SIG-M5 treated with dmso at 0.1 percent for 504 hours (cell line): Measurements from ENCODE around the gene GPR89B.
"Not testable (repeated sequence)": the region's sequence is repeated elsewhere in the genome, so short reads cannot be mapped to it uniquely, and the experiment has no call there.

Experiments
- DNase-seq: peaks from one replicate; lab custom pipeline; 2025; ENCODE audit not compliant: unreplicated experiment; lab: John Stamatoyannopoulos, UW

Gene GPR89B

DNA sequence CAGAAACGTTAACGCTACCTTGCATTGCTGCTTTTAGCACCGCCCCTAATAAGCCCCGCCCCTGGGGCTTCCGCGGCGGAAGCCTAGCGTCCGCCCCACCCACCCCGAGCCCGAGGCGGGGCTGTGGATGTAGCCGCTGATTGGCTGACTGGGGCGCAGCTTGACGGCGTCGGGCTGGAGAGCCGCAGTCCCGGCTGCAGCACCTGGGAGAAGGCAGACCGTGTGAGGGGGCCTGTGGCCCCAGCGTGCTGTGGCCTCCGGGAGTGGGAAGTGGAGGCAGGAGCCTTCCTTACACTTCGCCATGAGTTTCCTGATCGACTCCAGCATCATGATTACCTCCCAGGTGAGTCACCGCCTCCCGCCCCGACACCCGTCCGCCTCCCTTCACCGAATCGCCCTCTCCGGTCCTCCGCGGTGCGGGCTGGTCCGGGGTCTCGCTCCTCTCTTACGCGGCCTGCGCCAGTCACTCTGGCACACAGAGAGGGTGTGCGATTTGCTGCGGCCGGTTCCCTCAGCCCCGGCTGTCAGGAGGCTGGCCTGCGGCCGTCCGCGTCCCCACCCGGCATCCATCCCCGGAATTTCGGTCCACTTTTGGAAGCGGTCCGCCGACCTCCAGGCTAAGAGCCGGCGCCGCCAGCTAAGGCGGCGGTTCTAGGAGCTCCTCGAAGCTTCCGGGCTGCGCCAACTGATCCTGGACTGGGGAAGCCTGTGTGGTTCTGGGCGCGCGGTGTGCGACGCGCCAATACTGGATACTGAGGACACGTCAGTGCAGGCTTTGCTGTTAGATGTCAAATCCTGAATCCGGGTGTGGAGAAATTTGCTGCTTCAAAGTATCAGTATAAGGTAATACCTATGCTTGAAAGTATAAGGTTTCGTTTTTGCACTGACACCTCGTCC is at the start of gene GPR89B:
Gene GPR89B, plus strand, starts transcription at position 185 of the 897 bp plus-strand sequence. Its CDS starts 117 bp downstream, at position 302.
- peak; percentile 91 for DNase-seq

DNA sequence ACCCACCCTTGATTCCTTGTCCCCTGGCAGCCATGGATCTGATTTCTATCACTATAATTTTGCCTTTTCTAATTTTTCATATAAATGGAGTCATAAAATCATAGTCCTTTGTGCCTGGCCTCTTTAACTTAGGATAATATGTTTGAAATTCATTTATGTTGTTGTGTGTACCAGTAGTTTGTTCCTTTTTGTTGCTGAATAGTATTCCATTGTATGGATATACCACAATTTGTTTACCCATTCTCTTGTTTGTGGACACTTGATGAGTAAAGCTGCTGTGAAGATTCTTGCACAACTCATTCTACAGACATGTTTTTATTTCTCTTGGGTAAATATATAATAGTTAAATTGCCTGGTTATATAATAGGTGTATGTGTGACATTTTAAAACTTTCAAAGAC is 48.3 kb upstream of the GPR89B start:
- DNase-seq: no peak

DNA sequence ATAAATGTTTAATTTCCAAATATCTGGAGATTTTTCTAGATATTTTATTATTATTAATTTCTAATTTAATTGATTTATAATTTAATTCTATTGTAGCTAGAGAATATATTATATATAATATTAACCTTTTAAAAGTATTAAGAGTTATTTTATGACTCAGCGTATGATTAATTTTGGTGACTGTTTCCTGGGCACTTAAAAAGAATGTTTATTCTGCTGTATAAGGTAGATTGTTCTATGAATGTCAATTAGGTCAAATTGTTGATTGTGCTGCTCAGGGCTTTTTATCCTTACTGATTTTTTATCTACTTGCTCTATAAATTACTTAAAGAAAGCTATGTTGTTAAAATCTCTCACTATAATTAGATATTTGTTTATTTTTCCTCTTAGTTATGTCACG is 45.7 kb upstream of the GPR89B start:
- no peak for DNase-seq

DNA sequence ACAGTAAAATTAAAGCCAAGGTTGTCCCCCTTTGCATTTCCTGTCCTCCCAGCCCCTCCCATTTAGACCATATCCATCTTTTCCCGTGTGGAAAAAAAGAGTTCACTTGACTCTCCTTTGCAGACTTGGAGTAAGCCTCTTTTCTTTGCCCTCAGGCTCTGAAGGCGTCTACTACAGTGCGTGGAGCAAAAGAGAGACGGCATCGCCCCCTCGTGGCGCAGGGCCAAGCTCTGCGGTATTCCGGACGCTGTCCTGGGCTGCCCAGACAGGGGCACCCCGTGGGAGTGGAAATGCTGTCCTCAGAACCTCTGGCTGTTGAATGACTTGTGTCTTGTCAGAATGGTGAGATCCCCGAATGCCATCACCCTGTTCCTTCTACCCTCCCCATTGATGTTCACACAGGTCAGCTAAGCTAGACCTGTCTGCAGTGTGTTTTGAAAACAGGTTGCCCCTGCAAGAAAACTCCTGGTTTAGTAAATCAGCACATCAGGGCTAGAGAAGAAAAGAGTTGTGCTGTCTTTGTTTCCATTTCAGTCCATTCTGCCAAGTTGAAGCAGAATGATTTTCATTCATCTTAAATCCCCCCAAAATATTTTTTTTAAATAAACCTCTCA is 37.9 kb upstream of the GPR89B start:
- peak; percentile 71 for DNase-seq

GRCh38 chr1:147891088-147891487 is 37.1 kb upstream of the GPR89B start:
- no peak for DNase-seq

GRCh38 chr1:147892216-147892615 is 36.0 kb upstream of the GPR89B start:
- peak; percentile 44 for DNase-seq

DNA sequence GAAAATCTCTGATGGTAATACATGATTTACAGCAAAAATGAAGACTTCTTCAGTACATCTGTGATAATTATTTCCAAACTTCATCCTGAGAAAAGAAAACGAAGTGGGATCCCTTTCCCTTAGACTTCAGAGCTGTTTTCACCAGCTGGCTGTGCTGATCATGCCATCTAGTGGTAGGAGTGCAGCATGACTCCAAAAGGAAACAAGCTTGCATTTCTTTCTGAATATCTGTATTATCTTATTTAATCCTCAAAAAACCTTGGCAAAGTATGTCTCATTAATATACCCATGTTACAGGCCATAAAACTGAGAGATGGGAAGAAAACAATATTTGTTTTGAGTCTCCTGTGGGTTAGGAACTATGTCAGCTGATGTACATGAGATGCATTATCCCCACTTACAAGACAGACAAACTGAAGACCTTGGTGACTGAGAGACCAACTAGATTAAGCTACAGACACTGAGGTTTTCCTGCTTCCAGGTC is 35.4 kb upstream of the GPR89B start:
- peak; percentile 60 for DNase-seq

- DNase-seq: no peak
Observed at GRCh38 chr1:147895123-147895522, 33.1 kb upstream of the GPR89B start.

GRCh38 chr1:147897029-147897752 is 31.0 kb upstream of the GPR89B start:
- no peak for DNase-seq

GRCh38 chr1:147897789-147898188 is 30.4 kb upstream of the GPR89B start:
- no peak for DNase-seq

DNA sequence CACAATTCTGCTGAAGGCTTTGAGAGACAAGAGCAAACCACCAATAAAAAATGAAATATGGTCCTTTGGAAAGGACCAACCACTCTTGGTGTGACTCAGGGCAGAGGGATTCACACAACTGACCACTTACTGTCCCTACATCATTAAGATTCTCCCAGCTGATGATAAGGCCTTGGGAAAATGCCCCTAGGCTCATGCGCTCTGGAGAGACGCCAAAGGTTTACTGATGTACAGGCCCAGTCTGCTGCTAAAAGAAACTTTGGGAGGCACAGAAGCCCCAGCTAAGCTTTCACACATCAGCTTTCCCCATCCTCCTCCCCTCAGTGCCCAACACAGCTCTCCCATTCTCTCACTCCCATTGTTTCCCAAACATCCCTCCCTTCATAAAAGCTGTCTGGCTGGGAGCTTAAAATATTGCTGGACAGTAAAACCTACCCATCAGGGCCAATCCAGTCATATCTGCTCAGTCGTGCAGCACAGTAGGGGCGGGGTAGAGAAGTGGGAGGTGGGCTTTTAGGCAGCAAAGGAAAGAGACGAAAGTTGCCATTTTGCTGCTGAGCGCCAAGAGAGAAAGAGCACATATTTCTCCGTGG is 25.9 kb upstream of the GPR89B start, which contains the start of gene GJA8:
Gene GJA8, plus strand, starts transcription at position 543 of the 593 bp plus-strand sequence. CDS start 5,161 bp downstream, outside the sequence.
- DNase-seq: no peak

GRCh38 chr1:147904726-147905125 is 23.5 kb upstream of the GPR89B start:
- DNase-seq: no peak

- no peak for DNase-seq
Observed at GRCh38 chr1:147907786-147908509, 20.3 kb upstream of the GPR89B start.

GRCh38 chr1:147912553-147912952 is 15.7 kb upstream of the GPR89B start:
- no peak for DNase-seq

DNA sequence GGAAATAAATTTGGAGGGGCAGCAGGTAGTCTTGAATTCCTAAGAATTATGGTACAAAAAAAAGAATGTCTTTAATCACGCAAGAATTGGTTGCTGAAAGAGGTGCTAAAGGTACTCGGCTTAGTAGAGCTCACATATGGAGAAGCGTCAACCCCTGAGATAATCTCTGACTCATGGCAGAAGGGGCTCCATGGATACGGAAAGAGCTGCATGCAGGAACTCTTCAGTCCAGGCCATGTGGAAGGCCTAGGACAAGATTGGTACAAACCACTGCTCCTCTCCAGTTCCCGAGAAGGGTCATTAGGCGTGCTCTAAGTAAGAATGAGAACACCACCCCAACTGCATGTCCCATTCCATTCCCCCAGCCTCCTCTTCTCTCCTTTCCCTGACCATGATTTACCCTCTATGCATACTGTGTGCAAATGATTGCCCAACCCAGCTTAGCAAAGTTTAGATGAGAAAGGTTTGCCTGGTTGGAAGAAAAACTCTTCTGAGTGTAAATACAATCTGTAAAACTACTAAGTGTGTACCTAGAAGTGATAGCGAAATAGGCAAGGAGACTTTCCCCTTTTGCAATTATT is 14.8 kb upstream of the GPR89B start:
- no peak for DNase-seq

GRCh38 chr1:147919896-147920295 is 8.3 kb upstream of the GPR89B start:
- DNase-seq: no peak

- no peak for DNase-seq
Observed at GRCh38 chr1:147924813-147925212, 3.4 kb upstream of the GPR89B start.

DNA sequence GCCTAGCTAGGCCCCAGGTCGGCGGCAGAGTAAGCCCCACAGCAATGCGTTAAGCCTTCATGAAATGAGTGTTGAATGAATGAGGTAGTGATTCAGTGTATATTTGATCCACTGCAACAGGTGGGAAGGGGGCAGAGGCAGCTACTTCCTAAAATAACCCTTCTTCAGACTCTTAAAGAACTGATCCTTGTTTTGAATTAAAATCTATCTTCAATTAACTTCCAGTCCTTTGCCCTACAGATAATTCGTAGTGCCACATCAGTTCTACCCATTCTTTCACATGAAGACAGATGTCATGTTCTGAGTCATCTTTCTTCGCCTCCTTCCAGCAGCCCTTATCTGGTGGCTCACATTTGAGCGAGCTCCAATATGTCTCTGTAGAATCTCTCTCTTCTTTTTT is 1.0 kb upstream of the GPR89B start:
- DNase-seq: not testable (repeated sequence)

DNA sequence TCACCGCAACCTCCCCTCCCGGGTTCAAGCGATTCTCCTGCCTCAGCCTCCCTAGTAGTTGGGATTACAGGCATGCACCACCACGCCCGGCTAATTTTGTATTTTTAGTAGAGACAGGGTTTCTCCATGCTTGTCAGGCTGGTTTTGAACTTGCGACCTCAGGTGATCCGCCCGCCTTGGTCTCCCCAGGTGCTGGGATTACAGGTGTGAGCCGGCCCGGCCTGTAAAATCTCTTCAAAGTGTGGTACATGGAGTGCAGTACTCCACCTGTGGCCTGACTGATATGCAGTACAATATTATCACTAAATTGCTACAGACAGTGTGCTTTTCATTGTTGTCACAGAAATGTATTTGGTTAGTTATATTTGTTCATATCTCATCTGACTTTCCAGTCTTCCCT is 531 bp upstream of the GPR89B start:
- DNase-seq: not testable (repeated sequence)

GRCh38 chr1:147931137-147931536 is 2.9 kb downstream of the GPR89B start:
- DNase-seq: not testable (repeated sequence)
